ENCODE results near the gene TBL1X. TPM values are rescaled to one million over a fixed set of nuclear protein-coding genes. Genes with fewer than 3 reads are reported as not detected.

Gene TBL1X
- total RNA-seq, 1 donor from 2014 or later = 37.1 TPM

DNA sequence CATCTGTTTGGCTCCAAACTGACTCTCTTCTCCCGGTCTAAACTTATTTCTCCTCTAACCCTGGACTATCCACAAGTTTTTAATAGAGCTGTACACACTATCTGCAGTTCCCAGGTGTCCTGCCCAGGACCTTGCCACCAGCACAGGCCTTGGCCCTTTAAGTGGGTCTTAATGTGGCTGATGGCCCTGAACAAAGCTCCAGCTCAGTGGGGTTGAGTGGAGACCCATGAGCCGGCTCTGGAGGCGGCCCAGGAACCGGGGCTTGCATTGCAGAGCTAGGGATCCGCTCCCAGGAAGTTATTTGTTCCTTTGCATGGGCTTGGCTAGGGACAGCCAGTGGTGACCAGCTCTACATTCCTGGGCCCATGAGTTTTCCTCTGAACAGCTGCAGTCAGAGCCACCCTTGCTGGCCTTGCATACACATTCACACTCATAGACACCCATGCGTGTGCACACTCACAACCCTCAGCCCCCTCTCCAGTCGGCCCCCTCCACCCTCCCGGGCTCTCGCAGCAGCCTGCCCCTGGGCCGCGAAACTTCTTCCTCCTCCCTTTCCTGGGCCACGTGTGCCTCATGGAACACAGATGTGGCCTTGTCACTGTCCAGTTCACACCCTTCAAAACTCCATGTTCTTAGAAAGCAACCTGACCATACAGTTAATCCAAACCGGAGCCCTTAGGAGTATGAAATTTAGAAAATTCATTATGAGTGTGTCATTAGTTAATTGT, 242.6 kb downstream of the TBL1X start:
- no peak for DNase-seq (ENCODE audit: low spot score)

DNA sequence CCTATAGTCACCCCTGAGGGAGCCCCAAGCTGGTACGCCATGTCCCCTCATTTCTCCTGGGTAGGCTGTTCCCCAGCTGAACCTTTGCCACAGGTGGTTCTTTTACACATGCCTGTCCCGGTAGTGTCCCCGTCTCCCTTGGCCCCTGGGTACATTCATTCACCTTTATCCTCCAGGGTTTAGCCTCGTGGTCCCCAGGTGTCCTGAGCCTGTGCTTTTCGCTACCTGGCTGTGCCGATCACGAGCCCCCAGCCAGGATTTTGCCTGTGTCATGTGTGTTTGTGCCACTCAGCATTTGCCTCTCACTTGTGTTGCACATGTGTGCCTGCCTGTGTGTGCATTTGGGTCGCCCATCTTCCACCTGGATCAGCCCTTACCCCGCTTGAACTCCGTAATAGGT, 243.2 kb downstream of the TBL1X start:
- DNase-seq (ENCODE audit: low spot score) = no peak

GRCh38 chrX:9708923-9709553, 244.2 kb downstream of the TBL1X start:
- peak; percentile 80 for DNase-seq (ENCODE audit: low spot score)

DNA sequence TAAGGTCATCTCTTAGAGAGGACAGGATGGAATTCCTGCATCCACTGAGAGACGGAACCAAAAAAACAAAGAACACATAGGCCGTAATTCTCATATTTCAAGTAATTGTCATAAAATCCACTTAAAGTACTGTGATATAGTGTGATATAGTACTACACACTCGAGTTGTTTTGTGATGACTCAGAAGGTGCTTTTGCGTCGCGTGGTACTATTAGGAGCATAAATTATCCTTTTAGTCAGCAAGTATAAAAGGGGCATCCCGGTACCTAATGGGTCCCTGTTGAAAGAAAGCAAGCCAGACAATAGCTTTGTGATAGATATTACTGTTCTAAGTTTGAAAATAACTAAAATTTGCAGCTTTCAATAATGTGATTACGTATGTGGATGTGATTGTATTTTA, 245.5 kb downstream of the TBL1X start:
- DNase-seq (ENCODE audit: low spot score) = no peak

GRCh38 chrX:9717376-9717775, 252.5 kb downstream of the TBL1X start:
- no peak for DNase-seq (ENCODE audit: low spot score)

GRCh38 chrX:9724711-9725110, 259.9 kb downstream of the TBL1X start:
- no peak for DNase-seq (ENCODE audit: low spot score)

- DNase-seq (ENCODE audit: low spot score) = no peak
These were observed 263.4 kb downstream of the TBL1X start for GRCh38 chrX:9728261-9728660.

- DNase-seq (ENCODE audit: low spot score) = no peak
These were observed 264.5 kb downstream of the TBL1X start for GRCh38 chrX:9729171-9729885.

DNA sequence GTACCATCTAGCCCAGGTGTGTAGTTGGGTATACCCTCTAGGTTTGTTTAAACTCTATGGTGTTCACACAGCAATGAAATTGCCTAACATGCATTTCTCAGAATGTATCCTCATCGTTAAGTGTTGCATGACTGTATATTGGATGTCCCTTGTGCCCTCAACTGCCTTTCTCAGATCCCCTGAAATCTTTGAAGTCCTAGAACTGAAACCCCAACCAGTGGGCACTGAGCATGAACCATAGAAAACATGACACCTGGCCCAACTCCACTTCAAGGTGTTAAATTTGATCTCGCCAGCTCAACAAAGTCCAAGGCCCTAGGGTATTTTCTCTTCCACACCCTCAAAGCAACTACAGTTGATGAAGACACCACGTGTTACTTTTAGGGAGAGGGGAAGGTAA, 265.2 kb downstream of the TBL1X start:
- DNase-seq (ENCODE audit: low spot score) = no peak

DNA sequence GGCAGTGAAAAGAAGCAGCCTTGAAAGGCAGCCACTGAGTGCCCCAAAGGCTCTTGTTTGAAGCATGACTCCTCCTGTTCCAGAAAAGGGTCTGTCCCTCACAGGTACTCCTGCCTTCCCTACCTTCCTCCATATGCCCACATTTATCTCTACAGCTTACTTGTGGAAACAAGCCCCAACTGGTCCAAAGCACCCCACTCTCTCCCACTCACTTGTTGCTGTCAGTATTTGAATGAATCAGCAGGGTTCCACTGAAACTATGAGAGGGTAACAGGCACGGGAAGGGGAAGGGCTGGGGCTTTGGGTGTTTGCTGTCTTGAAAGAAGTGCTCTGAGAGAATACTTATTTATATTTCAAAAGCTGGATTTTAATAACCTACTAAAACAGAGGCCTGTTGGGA, 265.9 kb downstream of the TBL1X start:
- DNase-seq (ENCODE audit: low spot score) = no peak

- no peak for DNase-seq (ENCODE audit: low spot score)
These were observed 272.5 kb downstream of the TBL1X start for GRCh38 chrX:9737363-9737762.

- DNase-seq (ENCODE audit: low spot score) = no peak
These were observed 273.3 kb downstream of the TBL1X start for GRCh38 chrX:9738151-9738550.

DNA sequence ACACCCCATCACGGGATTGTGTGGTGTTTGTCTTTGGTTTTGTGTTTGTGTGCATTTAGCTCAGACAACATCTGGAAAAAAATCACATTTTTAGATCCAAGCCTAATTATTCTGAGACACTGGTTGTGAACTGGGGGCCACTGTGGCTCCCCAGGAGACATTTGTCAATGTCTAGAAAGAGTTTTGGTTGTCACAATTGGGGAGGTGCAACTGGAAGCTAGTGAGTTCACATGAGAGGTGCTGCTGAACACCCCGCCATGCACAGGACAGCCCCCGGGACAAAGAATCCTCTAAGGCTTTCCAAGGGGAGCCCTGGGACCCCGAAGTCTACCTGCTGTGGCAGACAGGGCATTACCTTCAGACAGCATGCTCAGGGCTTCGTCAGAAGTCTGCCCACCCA, 274.3 kb downstream of the TBL1X start:
- DNase-seq (ENCODE audit: low spot score) = no peak

DNA sequence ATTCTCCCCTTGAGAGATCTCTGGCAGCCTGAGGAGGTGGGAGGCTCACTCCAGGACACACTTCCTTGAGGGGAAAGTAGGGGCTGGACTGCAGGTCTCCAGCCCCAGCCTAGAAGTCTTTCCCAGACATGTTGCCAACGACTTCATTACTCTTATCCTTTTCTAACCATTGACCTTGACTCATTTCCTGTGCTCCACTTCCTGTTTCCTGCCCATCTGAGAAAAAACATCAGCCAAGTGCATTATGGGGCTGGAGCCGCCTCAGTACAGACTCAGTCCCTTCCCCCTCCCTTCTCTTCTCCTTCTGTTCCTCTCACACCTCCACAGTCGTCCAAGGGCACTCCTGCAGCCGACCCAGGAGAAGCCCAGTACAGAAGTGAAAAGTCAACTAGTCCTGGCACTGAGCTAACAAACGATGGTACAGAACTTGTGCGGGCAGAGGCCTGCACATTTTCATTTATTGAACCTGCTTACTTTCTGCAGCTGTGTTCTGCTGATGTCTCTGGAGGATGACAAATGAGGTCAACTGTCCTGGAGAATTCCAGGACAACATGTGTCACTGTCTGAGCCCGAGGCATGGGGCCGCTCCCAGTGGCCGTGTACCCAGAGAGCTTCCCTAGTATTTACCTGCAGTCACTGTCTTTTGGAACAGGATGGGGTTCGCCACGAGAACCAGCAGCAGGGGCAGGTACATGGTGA, 280.7 kb downstream of the TBL1X start:
- no peak for DNase-seq (ENCODE audit: low spot score)

- no peak for DNase-seq (ENCODE audit: low spot score)
These were observed 281.5 kb downstream of the TBL1X start for GRCh38 chrX:9746148-9746888.

DNA sequence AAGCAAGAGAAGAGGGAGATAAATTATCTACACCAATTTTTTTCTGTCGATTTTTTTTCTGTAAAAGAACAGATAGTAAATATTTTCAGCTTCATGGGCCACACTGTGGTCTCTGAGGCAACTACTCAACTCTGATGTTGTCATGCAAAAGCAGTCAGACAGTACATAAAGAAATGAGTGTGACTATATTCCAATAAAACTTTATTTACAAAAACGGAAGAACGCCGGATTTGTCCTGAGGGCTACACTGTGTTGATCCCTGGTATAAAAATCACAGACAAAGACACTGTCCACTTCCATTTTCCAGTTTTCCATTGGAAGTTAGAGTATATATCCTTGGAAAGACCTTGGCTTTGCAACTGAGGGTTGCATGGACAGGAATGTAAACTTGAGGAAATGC, 282.8 kb downstream of the TBL1X start:
- no peak for DNase-seq (ENCODE audit: low spot score)

GRCh38 chrX:9749146-9749692, 284.4 kb downstream of the TBL1X start:
- DNase-seq (ENCODE audit: low spot score) = no peak

DNA sequence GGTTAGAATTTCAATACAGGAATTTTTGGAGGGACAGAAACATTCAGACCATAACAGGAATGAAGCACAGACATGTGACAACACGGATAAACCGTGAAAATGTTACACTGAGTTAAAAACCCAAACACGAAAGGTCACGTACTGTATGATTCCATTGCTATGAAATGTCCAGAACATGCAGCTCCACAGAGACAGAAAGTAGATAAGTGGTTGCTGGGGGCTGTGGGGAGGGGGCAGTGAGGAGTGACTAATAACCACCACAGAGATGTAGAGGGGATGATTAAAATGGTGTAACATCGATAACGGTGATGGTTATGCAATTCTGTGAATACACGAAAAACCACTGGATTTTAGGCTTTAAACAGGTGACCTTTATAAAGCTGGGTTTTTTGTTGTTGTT, 292.5 kb downstream of the TBL1X start:
- DNase-seq (ENCODE audit: low spot score) = no peak

DNA sequence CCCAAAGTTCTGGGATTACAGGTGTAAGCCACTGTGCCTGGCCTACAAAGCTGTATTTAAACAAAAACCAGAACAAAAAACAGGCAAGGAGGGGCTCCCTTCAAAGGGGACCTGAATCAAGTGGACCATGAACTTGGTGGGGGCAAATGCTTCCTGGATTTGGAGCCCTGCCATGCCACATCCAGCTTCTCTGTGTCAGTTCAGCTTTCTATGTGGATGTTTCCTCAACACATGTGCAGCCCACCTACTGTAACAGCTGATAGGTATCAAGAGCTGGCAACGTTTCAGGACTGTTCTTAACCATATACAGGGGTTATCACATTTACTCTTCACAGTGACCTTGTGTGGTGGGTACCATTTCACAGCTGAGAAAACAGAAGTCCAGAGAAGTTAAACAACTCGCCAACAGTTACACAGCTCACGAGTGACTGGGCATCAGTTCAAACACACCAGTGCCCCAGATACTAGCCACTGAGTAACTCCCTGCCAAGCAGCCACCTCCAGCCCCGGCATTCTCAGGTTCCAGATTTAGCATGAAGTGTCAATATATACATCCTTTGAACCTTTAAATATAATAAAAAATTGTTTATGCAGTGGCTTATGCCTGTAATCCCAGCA, 293.3 kb downstream of the TBL1X start:
- no peak for DNase-seq (ENCODE audit: low spot score)

DNA sequence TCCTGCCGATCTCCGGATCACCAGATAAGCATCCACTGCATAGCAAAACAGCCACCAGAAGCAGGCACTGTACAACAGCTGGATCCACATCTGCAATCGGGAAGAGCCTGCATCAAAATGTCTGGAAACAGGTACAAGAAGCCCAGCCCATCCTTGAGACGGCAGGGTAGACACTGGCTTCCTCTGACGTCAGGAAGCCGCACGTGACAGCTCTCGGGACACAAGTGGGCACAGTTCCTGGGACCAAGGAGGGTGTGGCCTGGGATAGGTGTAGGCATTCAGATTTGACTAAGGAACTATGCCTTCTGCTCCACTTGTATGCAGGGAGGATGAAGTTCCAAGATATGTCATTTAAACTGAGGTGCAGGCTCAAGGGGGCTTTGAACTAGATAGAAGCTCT, 294.5 kb downstream of the TBL1X start:
- no peak for DNase-seq (ENCODE audit: low spot score)

All from mucosa of gallbladder (tissue), 1 donor.